BJ (cell line): ENCODE measurements around the gene EHBP1. TPM values are rescaled to one million over a fixed set of nuclear protein-coding genes. Genes with fewer than 3 reads are reported as not detected.

ENCODE experiments used
- CTCF ChIA-PET: fragments of 350-600 bp; formaldehyde crosslinking; extraction: SDS; loops from one replicate; lab custom pipeline; 2021; ENCODE audit warnings: antibody characterized with exemption, inconsistent platforms; lab: Yijun Ruan, JAX
- POLR2A ChIA-PET: fragments of 300-600 bp; sonication (Branson Sonifier 250); formaldehyde crosslinking; extraction: SDS; loops from one replicate; lab custom pipeline; 2021; ENCODE audit warnings: antibody characterized with exemption; lab: Charles Lee
- DNase-seq: peaks from one replicate; pipeline ENCODE4 v3.0.0-alpha.2; 2011; ENCODE audit warnings: low read depth
- H3K27me3 ChIP-seq: 2 replicates; pipeline ENCODE4 v1.6.0; 2011; ENCODE audit warnings: low read length; ENCODE audit not compliant: control insufficient read depth, insufficient read depth
- H3K36me3 ChIP-seq: 2 replicates; pipeline ENCODE4 v1.5.1; 2011; ENCODE audit warnings: low read length; ENCODE audit not compliant: control insufficient read depth, insufficient read depth
- H3K4me3 ChIP-seq: 2 replicates; pipeline ENCODE4 v1.5.1; 2011; ENCODE audit warnings: low read depth, mild to moderate bottlenecking, control low read depth, low read length
- polyA plus RNA-seq: library from polyadenylated mRNA; depleted of rRNA; stranded (reverse); fragments of >200 nt; gene quantifications from 2 replicates; pipeline ENCODE4 v1.2.3, GENCODE V29; 2011
- TF ChIP-seq, protein P1 (sequence below): IDR thresholded peaks from 2 replicates; pipeline ENCODE4 v1.5.1; 2011; ENCODE audit warnings: low read depth, mild to moderate bottlenecking, control low read depth, inconsistent platforms, low read length, moderate library complexity; ENCODE audit not compliant: insufficient read depth

Gene EHBP1
- polyA plus RNA-seq, 1 experiment: 43.8 TPM

- POLR2A ChIA-PET: no interaction called here
- CTCF ChIA-PET: no interaction called here
- Histone ChIP-seq H3K36me3 (no peaks in the 10 kb centered on the region; the same call in none of the 2 replicates), H3K4me3 (no peak overlapping the region), H3K27me3 (no peaks in the 10 kb centered on the region)
- DNase-seq: no peak
- TF ChIP-seq, protein P1, sequence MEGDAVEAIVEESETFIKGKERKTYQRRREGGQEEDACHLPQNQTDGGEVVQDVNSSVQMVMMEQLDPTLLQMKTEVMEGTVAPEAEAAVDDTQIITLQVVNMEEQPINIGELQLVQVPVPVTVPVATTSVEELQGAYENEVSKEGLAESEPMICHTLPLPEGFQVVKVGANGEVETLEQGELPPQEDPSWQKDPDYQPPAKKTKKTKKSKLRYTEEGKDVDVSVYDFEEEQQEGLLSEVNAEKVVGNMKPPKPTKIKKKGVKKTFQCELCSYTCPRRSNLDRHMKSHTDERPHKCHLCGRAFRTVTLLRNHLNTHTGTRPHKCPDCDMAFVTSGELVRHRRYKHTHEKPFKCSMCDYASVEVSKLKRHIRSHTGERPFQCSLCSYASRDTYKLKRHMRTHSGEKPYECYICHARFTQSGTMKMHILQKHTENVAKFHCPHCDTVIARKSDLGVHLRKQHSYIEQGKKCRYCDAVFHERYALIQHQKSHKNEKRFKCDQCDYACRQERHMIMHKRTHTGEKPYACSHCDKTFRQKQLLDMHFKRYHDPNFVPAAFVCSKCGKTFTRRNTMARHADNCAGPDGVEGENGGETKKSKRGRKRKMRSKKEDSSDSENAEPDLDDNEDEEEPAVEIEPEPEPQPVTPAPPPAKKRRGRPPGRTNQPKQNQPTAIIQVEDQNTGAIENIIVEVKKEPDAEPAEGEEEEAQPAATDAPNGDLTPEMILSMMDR: no peak
Observed at GRCh38 chr2:62727876-62728566, 22.5 kb downstream of the EHBP1 start.

DNA sequence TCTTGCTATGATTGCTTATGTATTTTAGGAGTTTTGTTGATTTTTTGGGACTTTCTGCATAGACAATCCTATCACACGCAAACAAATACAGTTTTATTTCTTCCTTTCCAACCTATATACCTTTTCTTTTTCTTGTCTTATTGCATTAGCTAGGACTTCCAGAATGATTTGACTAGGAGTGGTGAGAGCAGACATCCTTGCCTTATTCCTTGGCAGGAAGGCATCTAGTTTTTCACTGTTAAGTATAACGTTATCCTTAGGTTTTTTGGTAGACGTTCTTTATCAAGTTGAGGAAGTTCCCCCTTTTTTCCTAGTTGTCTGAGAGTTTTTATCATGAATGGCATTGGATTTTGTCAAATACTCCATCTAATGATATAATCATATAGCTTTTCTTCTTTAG is 25.8 kb downstream of the EHBP1 start:
- TF ChIP-seq, protein P1: no peak
- no peak overlapping the region for H3K4me3 ChIP-seq
- ChIA-PET CTCF (no interaction called here), POLR2A (no interaction called here)
- H3K27me3 ChIP-seq: no peaks in the 10 kb centered on the region
- no peak for DNase-seq
- H3K36me3 ChIP-seq: no peaks in the 10 kb centered on the region; the same call in 1 of the 2 replicates

- TF ChIP-seq, protein P1: no peak
Observed at GRCh38 chr2:62732262-62732777, 26.8 kb downstream of the EHBP1 start.

DNA sequence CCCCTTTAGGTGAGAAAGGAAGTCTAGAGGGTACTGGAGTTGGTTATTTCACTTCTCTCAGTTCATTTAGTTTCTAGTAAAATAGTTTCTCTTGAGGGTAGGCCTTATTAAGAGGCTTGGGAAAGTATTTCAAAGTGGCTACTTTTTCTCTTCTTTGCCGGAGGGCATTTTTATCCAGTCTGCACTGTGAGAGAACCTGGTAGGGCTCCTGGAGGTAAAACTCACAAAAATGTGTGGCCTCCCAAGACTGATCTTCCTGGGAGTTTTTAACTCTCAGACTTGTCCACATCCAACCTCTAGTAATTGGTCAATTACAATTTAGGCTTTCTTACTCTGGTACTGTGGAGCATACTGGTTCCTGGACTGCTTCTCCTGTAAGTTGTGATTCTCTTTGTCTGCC is 28.0 kb downstream of the EHBP1 start:
- H3K36me3 ChIP-seq: no peaks in the 10 kb centered on the region; the same call in 1 of the 2 replicates
- TF ChIP-seq, protein P1: no peak
- DNase-seq: no peak
- CTCF ChIA-PET: no interaction called here
- no peaks in the 10 kb centered on the region for H3K27me3 ChIP-seq
- POLR2A ChIA-PET: no interaction called here
- no peak overlapping the region for H3K4me3 ChIP-seq

More at GRCh38 chr2:62732262-62732777, 26.8 kb downstream of the EHBP1 start:
- H3K27me3 ChIP-seq: no peaks in the 10 kb centered on the region
- H3K36me3 ChIP-seq: no peaks in the 10 kb centered on the region; the same call in 1 of the 2 replicates
- CTCF ChIA-PET: no interaction called here
- H3K4me3 ChIP-seq: no peak overlapping the region
- POLR2A ChIA-PET: no interaction called here
- DNase-seq: no peak

DNA sequence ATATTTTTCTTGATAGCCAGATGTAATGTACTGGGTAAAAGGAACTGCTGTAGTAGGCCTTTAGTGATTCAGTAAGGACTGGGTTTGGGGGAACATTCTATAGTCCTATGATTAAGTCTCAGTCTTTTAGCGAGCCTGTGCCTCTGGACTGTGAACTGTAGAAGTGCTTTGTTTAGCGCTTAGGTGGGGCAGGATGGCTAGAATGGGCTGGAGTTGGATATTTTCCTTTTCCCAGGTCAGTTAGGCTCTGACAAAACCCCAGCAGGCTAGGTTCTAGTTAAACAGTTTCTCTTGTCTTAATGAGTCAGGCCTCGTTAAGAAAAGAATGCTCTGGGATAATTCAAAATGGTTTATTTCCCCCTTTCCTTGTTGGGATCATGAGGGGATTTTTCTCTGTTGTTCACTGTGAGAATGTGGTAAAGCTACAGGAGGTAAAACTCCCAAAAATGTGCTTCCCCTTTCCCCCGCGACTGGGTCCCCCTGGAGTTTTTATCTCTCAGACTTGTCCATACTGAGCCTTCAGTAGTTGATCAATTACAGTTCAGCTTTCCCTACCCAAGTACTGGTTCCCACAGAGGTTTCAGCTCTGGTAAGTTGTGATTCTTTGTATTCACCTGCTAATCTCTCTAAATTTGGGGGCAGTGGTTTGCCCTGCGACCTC is 31.5 kb downstream of the EHBP1 start:
- H3K27me3 ChIP-seq: no peaks in the 10 kb centered on the region
- H3K36me3 ChIP-seq: no peaks in the 10 kb centered on the region
- ChIA-PET POLR2A (no interaction called here), CTCF (no interaction called here)
- DNase-seq: no peak
- TF ChIP-seq, protein P1: no peak
- no peak overlapping the region for H3K4me3 ChIP-seq
